H1 (cell line): ENCODE data around the gene PIK3R1. TPM values are rescaled to one million over a fixed set of nuclear protein-coding genes. Genes with fewer than 3 reads are reported as not detected.

Experiments used
- CTCF ChIA-PET: fragments of 300-600 bp; sonication (Branson Sonifier 250); formaldehyde crosslinking; loops from one replicate; lab custom pipeline; 2021; ENCODE audit not compliant: partially characterized antibody; lab: Charles Lee
- POLR2A ChIA-PET: fragments of 300-600 bp; sonication (Branson Sonifier 250); formaldehyde crosslinking; loops from one replicate; lab custom pipeline; 2021; ENCODE audit warnings: inconsistent platforms; ENCODE audit not compliant: partially characterized antibody; lab: Charles Lee
- DNase-seq, 2 experiments: peaks; one replicate each; pipeline versions ENCODE4 v3.0.0 to v3.0.0-alpha.2; 2010 to 2022; ENCODE audit warnings: low spot score in 2 of 2, low read depth in 1 of 2, mixed read lengths in 1 of 2
- FAIRE-seq: peaks from 2 replicates; lab custom pipeline; 2011; peaks lifted over from hg19 to GRCh38; lab: Jason Lieb, UNC
- H2AFZ ChIP-seq: 2 replicates; pipeline ENCODE4 v1.8.1; 2012; ENCODE audit warnings: low read length, inconsistent platforms
- H2AK5ac ChIP-seq: 2 replicates; pipeline ENCODE4 v1.6.1; 2013; ENCODE audit warnings: low read depth, low read length
- H2BK120ac ChIP-seq: replicated peaks from 2 replicates; pipeline ENCODE3; 2013; ENCODE audit warnings: low read depth, low read length, inconsistent platforms
- H2BK12ac ChIP-seq: 2 replicates; pipeline ENCODE4 v1.6.1; 2013; ENCODE audit warnings: low read depth, low read length
- H2BK15ac ChIP-seq: 2 replicates; pipeline ENCODE4 v1.6.1; 2013; ENCODE audit warnings: low read length
- H2BK20ac ChIP-seq: 2 replicates; pipeline ENCODE4 v1.6.1; 2013; ENCODE audit warnings: low read length
- H2BK5ac ChIP-seq: 2 replicates; pipeline ENCODE4 v1.6.1; 2013; ENCODE audit warnings: low read depth, low read length
- H3K14ac ChIP-seq: 2 replicates; pipeline ENCODE4 v1.6.1; 2013; ENCODE audit warnings: inconsistent platforms; ENCODE audit not compliant: insufficient read length
- H3K18ac ChIP-seq: 2 replicates; pipeline ENCODE4 v1.6.1; 2013; ENCODE audit warnings: low read length; ENCODE audit errors: extremely low read depth
- H3K23ac ChIP-seq: 2 replicates; pipeline ENCODE4 v1.6.1; 2013; ENCODE audit warnings: inconsistent platforms; ENCODE audit not compliant: insufficient read length
- H3K23me2 ChIP-seq: 2 replicates; pipeline ENCODE4 v1.6.1; 2013; ENCODE audit warnings: low read depth, low read length
- H3K27ac ChIP-seq: 2 replicates; pipeline ENCODE4 v1.6.1; 2011; ENCODE audit warnings: low read depth, low read length, inconsistent platforms
- H3K27me3 ChIP-seq, 4 experiments: replicated peaks in 1 of 4; 1 replicate in 1 of 4; 2 replicates in 3 of 4; pipeline versions ENCODE4 v1.6.1 to v1.8.1; 2011 to 2013; ENCODE audit warnings: low read length in 3 of 4, mild to moderate bottlenecking in 3 of 4, inconsistent platforms in 2 of 4, mixed read lengths in 2 of 4, moderate library complexity in 1 of 4; ENCODE audit not compliant: control insufficient read depth in 3 of 4, insufficient read depth in 3 of 4; ENCODE audit errors: extremely low read depth in 1 of 4
- H3K36me3 ChIP-seq, 4 experiments: 2 replicates each; pipeline versions ENCODE4 v1.6.1 to v1.8.1; 2011 to 2013; ENCODE audit warnings: mild to moderate bottlenecking in 4 of 4, low read length in 3 of 4, moderate library complexity in 2 of 4, control low read depth in 1 of 4, inconsistent platforms in 1 of 4; ENCODE audit not compliant: insufficient read depth in 4 of 4, control insufficient read depth in 2 of 4
- H3K4ac ChIP-seq: replicated peaks from 2 replicates; pipeline ENCODE3; 2013; ENCODE audit warnings: low read length, low read depth, mixed read lengths, inconsistent platforms; ENCODE audit not compliant: insufficient read length
- H3K4me1 ChIP-seq, 4 experiments: replicated peaks in 1 of 4; 1 replicate in 1 of 4; 2 replicates in 3 of 4; pipeline versions ENCODE4 v1.6.1 to v1.8.1; 2011 to 2013; ENCODE audit warnings: low read length in 3 of 4, inconsistent platforms in 2 of 4, mixed read lengths in 1 of 4; ENCODE audit not compliant: insufficient read depth in 4 of 4, control insufficient read depth in 3 of 4
- H3K4me2 ChIP-seq, 2 experiments: 2 replicates each; pipeline versions ENCODE4 v1.6.1 to v1.8.1; 2011 to 2013; ENCODE audit warnings: low read depth in 2 of 2, low read length in 2 of 2, control low read depth in 1 of 2, inconsistent platforms in 1 of 2, mild to moderate bottlenecking in 1 of 2; ENCODE audit not compliant: insufficient read depth in 1 of 2
- H3K4me3 ChIP-seq, 4 experiments: fragments of 200-600, 300-600 bp in 1 of 4; sonication (generic), shearing (Covaris generic), sonication (Bioruptor Twin) in 1 of 4; 2 replicates each; pipeline versions ENCODE4 v1.5.1 to v1.8.1; 2011 to 2016; ENCODE audit warnings: low read length in 4 of 4, low read depth in 3 of 4, control low read depth in 2 of 4, inconsistent platforms in 2 of 4, mild to moderate bottlenecking in 2 of 4, mixed read lengths in 1 of 4, moderate library complexity in 1 of 4; ENCODE audit not compliant: insufficient read depth in 2 of 4; ENCODE audit errors: extremely low read depth in 1 of 4
- H3K56ac ChIP-seq: replicated peaks from 2 replicates; pipeline ENCODE3; 2013; ENCODE audit warnings: low read depth, mild to moderate bottlenecking, mixed read lengths, low read length, inconsistent platforms; ENCODE audit not compliant: insufficient read length
- H3K79me1 ChIP-seq: 2 replicates; pipeline ENCODE4 v1.6.1; 2013; ENCODE audit warnings: low read depth, low read length, control low read depth
- H3K79me2 ChIP-seq, 2 experiments: 2 replicates each; pipeline versions ENCODE4 v1.6.1 to v1.8.1; 2012 to 2013; ENCODE audit warnings: low read length in 2 of 2, mild to moderate bottlenecking in 2 of 2, inconsistent platforms in 1 of 2; ENCODE audit not compliant: insufficient read depth in 2 of 2, control insufficient read depth in 1 of 2
- H3K9ac ChIP-seq, 4 experiments: replicated peaks in 1 of 4; 1 replicate in 1 of 4; 2 replicates in 3 of 4; pipeline versions ENCODE4 v1.6.1 to v1.8.1; 2011 to 2013; ENCODE audit warnings: low read depth in 3 of 4, low read length in 3 of 4, control low read depth in 2 of 4, mild to moderate bottlenecking in 2 of 4, moderate library complexity in 2 of 4, inconsistent platforms in 1 of 4; ENCODE audit errors: extremely low read depth in 1 of 4
- H3K9me3 ChIP-seq, 2 experiments: 2 replicates each; pipeline versions ENCODE4 v1.6.1 to v1.8.1; 2012 to 2013; ENCODE audit warnings: mild to moderate bottlenecking in 2 of 2, moderate library complexity in 2 of 2, control low read depth in 1 of 2, inconsistent platforms in 1 of 2, low read depth in 1 of 2, low read length in 1 of 2, mixed read lengths in 1 of 2; ENCODE audit not compliant: insufficient read depth in 2 of 2
- H4K20me1 ChIP-seq, 2 experiments: replicated peaks in 1 of 2; 2 replicates each; pipeline versions ENCODE3 to v1.8.1; 2011 to 2013; ENCODE audit warnings: inconsistent platforms in 2 of 2, low read length in 2 of 2, mild to moderate bottlenecking in 1 of 2; ENCODE audit not compliant: insufficient read depth in 2 of 2, control insufficient read depth in 1 of 2
- H4K5ac ChIP-seq: 2 replicates; pipeline ENCODE4 v1.6.1; 2013; ENCODE audit warnings: low read length, low read depth, mixed read lengths, inconsistent platforms; ENCODE audit not compliant: insufficient read length
- H4K8ac ChIP-seq: 2 replicates; pipeline ENCODE4 v1.8.0; 2013; ENCODE audit warnings: mild to moderate bottlenecking, moderate library complexity, low read length, inconsistent platforms; ENCODE audit not compliant: insufficient read depth; ENCODE audit errors: extremely low read depth
- H4K91ac ChIP-seq: replicated peaks from 2 replicates; pipeline ENCODE3; 2013; ENCODE audit warnings: low read length, mixed read lengths, inconsistent platforms; ENCODE audit not compliant: insufficient read length
- CTBP2 ChIP-seq: IDR thresholded peaks from 2 replicates; pipeline ENCODE4 v1.7.0; 2011; ENCODE audit warnings: borderline replicate concordance, mild to moderate bottlenecking, moderate library complexity, mixed read lengths, low read length; ENCODE audit not compliant: insufficient read depth, insufficient read length
- EGR1 ChIP-seq: IDR thresholded peaks from 2 replicates; pipeline ENCODE4 v1.6.1; 2011; ENCODE audit warnings: low read depth, low read length, borderline replicate concordance
- GABPA ChIP-seq: IDR thresholded peaks from 2 replicates; pipeline ENCODE4 v1.6.1; 2011; ENCODE audit warnings: mild to moderate bottlenecking, low read length, moderate library complexity, borderline replicate concordance; ENCODE audit not compliant: insufficient read depth
- GTF2F1 ChIP-seq: IDR thresholded peaks from 2 replicates; pipeline ENCODE4 v1.6.1; 2012; ENCODE audit warnings: low read depth, low read length, improper control_type of control experiment, borderline replicate concordance
- HDAC2 ChIP-seq, 2 experiments: fragments of 300-600 bp in 1 of 2; sonication (generic) in 1 of 2; IDR thresholded peaks; 2 replicates each; pipeline ENCODE4 v1.6.1; 2011 to 2012; ENCODE audit warnings: low read depth in 2 of 2, low read length in 2 of 2, mild to moderate bottlenecking in 2 of 2, moderate library complexity in 2 of 2, borderline replicate concordance in 1 of 2, inconsistent platforms in 1 of 2
- POLR2A ChIP-seq, 2 experiments: IDR thresholded peaks; 1 replicate in 1 of 2; 2 replicates in 1 of 2; pipeline ENCODE4 v1.6.1; 2011; ENCODE audit warnings: low read depth in 2 of 2, low read length in 2 of 2, mild to moderate bottlenecking in 2 of 2; ENCODE audit errors: control extremely low read depth in 1 of 2
- USF2 ChIP-seq: IDR thresholded peaks from 2 replicates; pipeline ENCODE4 v1.6.1; 2011; ENCODE audit warnings: low read length, improper control_type of control experiment
- YY1 ChIP-seq: IDR thresholded peaks from 2 replicates; pipeline ENCODE4 v1.6.1; 2011; ENCODE audit warnings: low read depth, mild to moderate bottlenecking, low read length
- polyA plus RNA-seq, 7 experiments: library from polyadenylated mRNA; depleted of rRNA in 3 of 7; stranded (reverse) in 5 of 7; unstranded in 2 of 7; fragments of >200 nt in 5 of 7; fragments of 200-250 nt in 2 of 7; gene quantifications; 1 replicate in 5 of 7; 2 replicates in 1 of 7; 4 replicates in 1 of 7; pipeline versions ENCODE4 v1.2.1 to v1.2.3, GENCODE V29; 2011 to 2013; ENCODE audit warnings: missing spikeins in 2 of 7, mixed read lengths in 2 of 7
- total RNA-seq: library from RNA; stranded (reverse); fragmentation: NEBNext Ultra II Directional; extraction: Animal tissue kit (Norgen Biotek cat#: 25700); gene quantifications from 2 replicates; pipeline ENCODE4 v1.2.1, GENCODE V29; 2021

The PIK3R1 gene
- total and polyA plus RNA-seq, 2 of the 8 experiments (the other 6 are each of a cell fraction or from before 2014, with no cell fraction given): 2.3 to 13.7 TPM

GRCh38 chr5:68270399-68270975 lies 54.9 kb downstream of the PIK3R1 start:
- Histone ChIP-seq H4K20me1 (no peaks in the 10 kb centered on the region), H3K23ac (no peak overlapping the region), H3K4me2 (no peak overlapping the region), H3K9ac (no peak overlapping the region), H3K23me2 (no peaks in the 10 kb centered on the region), H2AK5ac (no peak overlapping the region), H3K27ac (no peak overlapping the region), H3K79me1 (no peaks in the 10 kb centered on the region), H4K91ac (no peak overlapping the region), H2AFZ (no peak overlapping the region), H2BK20ac (no peak overlapping the region), H3K27me3 (no peaks in the 10 kb centered on the region), H3K4me3 (no peak overlapping the region), H4K8ac (no peak overlapping the region), H3K36me3 (no peaks in the 10 kb centered on the region; a peak in 1 of 8 replicates), H3K4me1 (peaks cover 0 to 4% (median 0%) of the 10 kb centered on the region in 4 experiments; a peak in 1 of 7 replicates), H2BK5ac (no peak overlapping the region), H4K5ac (no peak overlapping the region), H2BK15ac (no peak overlapping the region), H3K79me2 (no peaks in the 10 kb centered on the region), H3K4ac (no peak overlapping the region), H3K56ac (no peak overlapping the region), H3K14ac (no peak overlapping the region), H2BK12ac (no peak overlapping the region), H3K18ac (no peak overlapping the region), H3K9me3 (no peaks in the 10 kb centered on the region), H2BK120ac (no peak overlapping the region)
- ChIA-PET CTCF (interaction anchor here (1.0 to 2.0 kb wide), 5 partner anchors 12 to 101 kb away, joined by 3 to 14 read pairs (median 4); no protein-coding TSS in a partner anchor), POLR2A (no interaction called here)
- no peak for DNase-seq
- no peak for TF ChIP-seq EGR1
- TF ChIP-seq GTF2F1: no peak
- no peak for TF ChIP-seq USF2
- no peak for TF ChIP-seq POLR2A (IDR thresholded peaks at IDR 0.05; ENCODE audit: control extremely low read depth in 1 of 2, low read depth in 2 of 2, low read length in 2 of 2)
- no peak for TF ChIP-seq CTBP2
- no peak for TF ChIP-seq GABPA
- no peak for TF ChIP-seq YY1
- TF ChIP-seq HDAC2 (IDR thresholded peaks at IDR 0.05; ENCODE audit: borderline replicate concordance in 1 of 2, low read depth in 2 of 2, low read length in 2 of 2): no peak
- no peak for FAIRE-seq
